NCI-H1436 (cell line): ENCODE data around the gene ABCA4.

Experiments used
- DNase-seq: peaks from one replicate; lab custom pipeline; 2025; lab: John Stamatoyannopoulos, UW

The ABCA4 gene

DNA sequence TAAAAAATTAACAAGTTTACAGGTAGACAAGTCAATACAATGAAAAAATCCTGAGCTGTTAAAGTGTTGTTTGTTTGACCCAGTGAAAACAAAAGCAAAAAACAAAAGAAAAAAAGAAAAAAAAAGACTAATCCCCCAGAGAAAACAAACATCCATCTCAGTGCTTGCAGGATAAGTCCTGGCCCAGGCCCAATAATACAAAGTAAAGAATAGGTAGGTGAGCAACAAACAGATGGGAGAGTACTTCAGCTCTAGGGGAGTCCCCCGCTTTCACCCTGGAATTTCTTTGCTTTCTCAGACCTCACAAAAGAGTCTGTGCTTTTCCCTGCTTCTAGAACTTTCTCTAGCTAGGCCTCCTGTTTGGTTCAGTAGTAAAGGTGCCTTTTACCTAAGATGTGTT, 70.3 kb downstream of the ABCA4 start:
- DNase-seq: no peak

GRCh38 chr1:94050254-94050653, 70.7 kb downstream of the ABCA4 start:
- DNase-seq: no peak

- no peak for DNase-seq
These were observed 71.2 kb downstream of the ABCA4 start for GRCh38 chr1:94049791-94050190.

DNA sequence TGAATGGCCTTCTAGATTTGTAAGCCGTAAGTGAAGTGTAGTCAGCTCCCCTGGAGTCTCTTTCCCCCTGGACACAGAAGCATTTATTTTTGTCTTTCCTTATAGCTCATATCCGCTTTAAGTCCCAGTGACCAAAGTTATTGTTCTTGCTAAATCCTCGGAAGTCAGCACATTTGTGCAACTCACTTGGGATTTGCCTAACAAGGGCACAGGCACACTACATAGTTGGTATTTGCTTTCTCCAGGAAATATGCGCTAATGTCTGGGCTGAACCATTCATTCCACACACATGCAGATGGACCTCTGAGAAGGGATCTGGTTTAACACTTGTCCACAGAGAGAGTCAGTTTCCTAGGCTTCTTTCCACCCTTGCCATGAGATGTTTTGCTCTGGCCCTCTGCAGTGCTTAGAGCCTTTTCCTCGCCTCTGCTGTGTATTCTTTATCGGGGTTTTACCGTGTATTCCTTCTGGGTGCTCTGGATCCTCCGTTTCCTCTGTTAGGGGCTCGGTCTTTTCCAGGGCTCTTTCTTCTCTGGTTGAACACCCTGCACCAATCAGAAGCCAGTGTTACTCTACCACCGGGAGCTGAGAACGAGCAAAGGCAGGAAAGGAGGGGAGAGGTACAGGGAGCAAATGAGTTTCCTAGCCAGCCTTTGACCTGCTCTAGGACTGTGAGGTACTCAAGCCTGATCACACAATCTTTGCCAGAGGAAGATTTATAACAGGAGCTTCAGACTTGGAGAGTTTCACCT, 72.4 kb downstream of the ABCA4 start:
- no peak for DNase-seq

DNA sequence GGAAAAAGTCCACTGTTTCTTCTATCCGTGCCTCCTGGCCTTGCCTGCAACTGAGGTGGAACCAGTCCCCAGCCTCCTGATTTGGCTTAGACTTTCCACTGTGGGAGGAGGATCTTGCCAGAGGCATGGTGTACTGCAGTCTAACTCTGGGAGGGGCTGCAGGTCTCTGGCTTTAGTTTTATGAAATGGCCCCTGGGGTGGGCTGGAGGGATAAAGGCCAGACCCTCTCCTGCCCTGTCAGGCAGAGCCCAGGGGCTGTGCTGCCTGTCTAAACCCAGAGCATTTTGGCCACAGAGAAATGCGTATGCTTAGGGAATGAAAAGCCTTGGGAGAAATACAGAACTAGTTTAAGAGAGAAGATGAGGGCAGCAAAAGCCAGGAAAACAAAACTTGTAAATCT, 73.0 kb downstream of the ABCA4 start:
- DNase-seq: no peak

- DNase-seq: no peak
These were observed 75.4 kb downstream of the ABCA4 start for GRCh38 chr1:94045465-94046056.

GRCh38 chr1:94044891-94045290, 76.1 kb downstream of the ABCA4 start:
- no peak for DNase-seq

GRCh38 chr1:94044290-94044790, 76.6 kb downstream of the ABCA4 start:
- no peak for DNase-seq

GRCh38 chr1:94043738-94044289, 77.1 kb downstream of the ABCA4 start:
- no peak for DNase-seq

- no peak for DNase-seq
These were observed 78.6 kb downstream of the ABCA4 start for GRCh38 chr1:94042388-94042787.

DNA sequence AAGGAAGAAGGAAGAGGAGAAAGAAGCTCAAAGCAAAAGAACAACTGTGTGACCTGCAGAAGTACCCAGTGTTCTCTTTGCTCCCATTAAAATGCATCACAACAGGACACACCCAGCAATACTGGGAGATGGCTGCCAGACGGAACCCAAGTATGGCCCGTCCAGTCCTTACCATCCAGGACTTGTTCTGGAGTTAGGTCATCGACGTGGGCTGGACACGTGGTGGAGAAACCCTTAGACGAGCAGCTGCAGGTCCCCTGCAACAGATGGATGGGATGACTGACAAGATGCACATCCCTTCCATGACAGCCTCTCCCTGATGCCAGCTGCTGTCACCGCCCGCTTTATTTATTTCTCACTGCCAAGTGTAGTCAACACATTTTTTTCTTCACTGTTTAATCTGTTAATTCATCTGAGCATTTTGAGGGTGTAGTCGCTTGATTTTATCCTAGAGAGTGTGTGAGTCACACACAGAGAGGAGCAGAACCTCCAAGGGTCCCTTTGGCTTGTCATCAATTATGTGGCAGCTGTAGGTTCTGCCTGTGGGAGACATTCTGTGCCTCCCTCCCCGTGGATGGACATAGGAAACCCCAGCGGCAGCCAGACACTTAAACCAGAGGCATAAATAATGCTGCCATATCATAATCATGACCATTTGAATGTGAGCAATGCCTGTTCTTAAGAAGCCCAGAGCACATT, 80.9 kb downstream of the ABCA4 start:
- no peak for DNase-seq

DNA sequence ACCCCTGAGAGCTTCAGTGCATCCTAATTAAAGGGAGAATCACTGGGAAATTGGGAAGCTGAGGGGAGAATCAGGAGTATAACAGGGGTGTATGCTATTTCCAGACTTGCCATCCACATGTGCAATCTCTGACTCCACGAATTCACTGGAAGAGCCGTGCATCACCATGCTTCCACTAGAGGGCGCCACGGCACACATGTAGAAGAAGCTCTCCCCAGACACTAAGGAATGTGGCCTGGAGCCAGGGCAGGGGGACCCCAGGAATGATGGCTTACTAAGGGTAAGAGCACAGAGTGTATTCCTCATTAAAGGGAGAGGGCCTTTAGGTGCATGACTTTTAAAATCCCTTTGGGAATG, 81.5 kb downstream of the ABCA4 start:
- DNase-seq: peak; percentile 40

GRCh38 chr1:94038511-94038910, 82.4 kb downstream of the ABCA4 start:
- no peak for DNase-seq

GRCh38 chr1:94037392-94038229, 83.3 kb downstream of the ABCA4 start:
- no peak for DNase-seq

DNA sequence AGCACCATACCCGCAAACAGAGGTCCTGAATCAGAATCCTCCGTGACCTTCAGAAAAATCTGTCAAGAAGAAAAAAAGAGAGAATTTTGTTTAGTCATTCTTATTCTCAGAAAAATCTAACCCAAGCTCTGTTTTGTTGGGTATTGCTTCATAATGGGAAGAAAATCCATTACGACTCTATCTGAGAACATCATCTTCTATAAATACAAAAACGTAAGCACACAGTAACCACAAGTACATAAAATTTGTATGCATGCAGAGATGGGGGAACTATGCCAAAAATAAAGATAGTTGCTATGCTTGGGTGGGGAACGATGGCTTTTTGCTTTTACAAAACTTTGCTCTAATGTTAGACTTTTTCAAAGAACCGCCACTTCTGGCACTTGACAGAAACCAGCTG, 84.2 kb downstream of the ABCA4 start:
- no peak for DNase-seq

GRCh38 chr1:94033849-94034248, 87.1 kb downstream of the ABCA4 start:
- DNase-seq: no peak

DNA sequence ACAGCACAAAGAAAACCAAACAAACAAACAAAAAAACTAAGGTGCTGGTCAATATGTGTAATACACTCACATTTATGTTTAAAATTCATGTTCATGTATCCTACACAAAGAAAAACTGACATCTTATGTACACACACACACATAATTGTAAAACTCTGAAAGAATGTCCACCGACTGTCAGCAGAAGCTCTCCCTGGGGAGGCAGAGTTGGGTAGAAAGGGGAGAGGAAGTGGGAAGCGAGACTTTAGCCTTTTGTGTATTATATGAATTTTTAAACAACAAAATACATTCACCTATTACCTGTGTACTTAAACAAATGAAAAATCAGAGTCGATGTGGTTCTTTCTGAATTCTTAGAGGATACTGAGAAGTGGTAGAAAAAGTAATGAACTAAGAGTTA, 88.3 kb downstream of the ABCA4 start:
- no peak for DNase-seq

GRCh38 chr1:94031591-94031990, 89.4 kb downstream of the ABCA4 start:
- no peak for DNase-seq

- DNase-seq: no peak
These were observed 89.8 kb downstream of the ABCA4 start for GRCh38 chr1:94031154-94031553.

GRCh38 chr1:94029130-94029993, 91.6 kb downstream of the ABCA4 start:
- no peak for DNase-seq
